Naive B cell (primary cell): ENCODE measurements around the gene CIAO2A. TPM values are rescaled to one million over a fixed set of nuclear protein-coding genes. Genes with fewer than 3 reads are reported as not detected.
"Not testable (repeated sequence)": the region's sequence is repeated elsewhere in the genome, so short reads cannot be mapped to it uniquely, and the experiment has no call there.

Experiments used
- ATAC-seq, 2 donors: fragments of 150-1000 bp; cut with Tn5 transposase; 2 replicates each; pipeline ENCODE4 v1.10.0; 2021; ENCODE audit warnings: low read depth in 2 of 2, mild to moderate bottlenecking in 2 of 2, moderate library complexity in 2 of 2
- DNase-seq: peaks from one replicate; pipeline ENCODE4 v3.0.0; 2022
- H3K27ac Mint-ChIP-seq, 6 donors: one replicate each; pipeline ENCODE4 v1.8.0; 2020 to 2022; ENCODE audit warnings: mild to moderate bottlenecking in 6 of 6, mixed read lengths in 6 of 6, moderate library complexity in 5 of 6, inconsistent platforms in 2 of 6
- H3K27me3 Mint-ChIP-seq, 3 donors: one replicate each; pipeline ENCODE4 v1.8.0; 2021 to 2022; ENCODE audit warnings: mixed read lengths in 3 of 3, mild to moderate bottlenecking in 1 of 3
- H3K36me3 Mint-ChIP-seq, 2 donors: one replicate each; pipeline ENCODE4 v1.8.0; 2020 to 2022; ENCODE audit warnings: mixed read lengths in 2 of 2, inconsistent platforms in 1 of 2, mild to moderate bottlenecking in 1 of 2
- H3K4me1 Mint-ChIP-seq, 3 donors: one replicate each; pipeline ENCODE4 v1.8.0; 2020 to 2022; ENCODE audit warnings: mixed read lengths in 3 of 3, inconsistent platforms in 1 of 3, mild to moderate bottlenecking in 1 of 3, moderate library complexity in 1 of 3
- H3K4me3 Mint-ChIP-seq, 8 donors: one replicate each; pipeline ENCODE4 v1.8.0; 2020 to 2022; ENCODE audit warnings: mild to moderate bottlenecking in 8 of 8, mixed read lengths in 8 of 8, moderate library complexity in 8 of 8, inconsistent platforms in 2 of 8
- H3K9me3 Mint-ChIP-seq, 7 donors: one replicate each; pipeline ENCODE4 v1.8.0; 2020 to 2022; ENCODE audit warnings: mixed read lengths in 7 of 7, mild to moderate bottlenecking in 5 of 7, inconsistent platforms in 2 of 7, moderate library complexity in 1 of 7
- polyA plus RNA-seq, 6 donors: library from polyadenylated mRNA; unstranded; fragments of 300-500 nt; fragmentation: Illumina TruSeq; gene quantifications; one replicate each; pipeline ENCODE4 v1.2.3, GENCODE V29; 2021; ENCODE audit warnings: low read depth in 6 of 6

CIAO2A gene
- polyA plus RNA-seq, 6 donors from 2014 or later, result 260 to 473 (median 320) TPM

GRCh38 chr15:64089543-64090280, 3.9 kb downstream of the CIAO2A start:
- Mint-ChIP-seq H3K4me3 (peak overlapping the region; percentile 66 to 89 (median 82)), H3K4me1 (peaks cover 40 to 69% (median 47%) of the 10 kb centered on the region in 3 donors), H3K36me3 (peaks cover 0 to 5% of the 10 kb centered on the region in 2 donors), H3K27ac (peak overlapping the region; percentile 84 to 100 (median 98)), H3K9me3 (peaks cover 0 to 2% (median 0%) of the 10 kb centered on the region in 7 donors), H3K27me3 (no peaks in the 10 kb centered on the region)
- ATAC-seq (peak; percentile 71 to 72), DNase-seq (peak; percentile 79)

DNA sequence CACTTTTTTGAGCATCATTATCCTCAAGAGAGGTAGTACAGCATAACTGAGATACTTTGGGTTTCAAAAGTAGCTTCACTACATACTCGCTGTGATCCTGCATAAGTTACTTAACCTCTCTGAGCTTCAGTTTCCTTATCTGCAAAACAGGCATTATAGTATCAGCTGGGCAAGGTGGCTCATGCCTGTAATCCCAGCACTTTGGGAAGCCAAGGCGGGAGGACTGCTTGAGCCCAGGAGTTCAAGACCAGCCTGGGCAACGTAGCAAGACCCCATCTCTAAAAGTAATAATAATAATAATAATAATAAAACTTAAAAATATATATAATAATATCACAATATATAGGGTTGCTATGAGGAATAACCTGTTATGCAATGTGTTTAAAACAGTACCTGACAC, 10.9 kb downstream of the CIAO2A start:
- Mint-ChIP-seq H3K36me3 (peaks cover under 1 to 2% of the 10 kb centered on the region in 2 donors), H3K4me1 (peaks cover under 1 to 11% (median 4%) of the 10 kb centered on the region in 3 donors), H3K4me3 (no peak overlapping the region), H3K27me3 (no peaks in the 10 kb centered on the region), H3K27ac (peak overlapping the region in 1 of 6 donors; percentile 49), H3K9me3 (no peaks in the 10 kb centered on the region)
- no peak for ATAC-seq
- no peak for DNase-seq

GRCh38 chr15:64073496-64073895, 20.1 kb downstream of the CIAO2A start:
- H3K4me3 Mint-ChIP-seq, ATAC-seq, H3K9me3 Mint-ChIP-seq, H3K27me3 Mint-ChIP-seq, DNase-seq: not testable (repeated sequence)
- peaks cover 13 to 22% of the 10 kb centered on the region in 2 donors for H3K36me3 Mint-ChIP-seq
- peaks cover 21 to 27% (median 22%) of the 10 kb centered on the region in 3 donors for H3K4me1 Mint-ChIP-seq
- H3K27ac Mint-ChIP-seq, result peak overlapping the region in 5 of 6 donors; percentile 51 to 82 (median 63)

DNA sequence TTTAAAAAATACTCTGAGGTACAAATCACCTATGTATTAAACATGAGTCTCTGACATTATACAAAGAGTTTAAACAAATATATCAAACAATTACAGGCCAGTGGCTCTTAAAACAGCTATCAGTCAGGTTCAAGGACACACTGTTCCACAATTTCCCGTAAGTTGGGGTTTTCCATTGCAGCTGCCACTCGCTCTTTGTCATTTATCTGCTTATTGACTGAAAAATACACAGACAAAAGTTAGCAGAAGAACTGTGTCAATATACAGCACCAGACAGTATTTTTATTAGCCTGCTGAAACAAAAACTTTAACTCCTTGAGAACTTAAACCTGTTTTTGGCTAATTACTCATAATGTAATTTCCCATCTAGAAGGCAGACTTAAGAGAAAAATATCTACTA, 20.8 kb downstream of the CIAO2A start:
- DNase-seq (no peak), ATAC-seq (no peak)
- H3K27me3 Mint-ChIP-seq, result no peaks in the 10 kb centered on the region
- H3K27ac Mint-ChIP-seq, result peak overlapping the region in 4 of 6 donors; percentile 7 to 62 (median 32)
- peaks cover 25 to 32% (median 27%) of the 10 kb centered on the region in 3 donors for H3K4me1 Mint-ChIP-seq
- H3K4me3 Mint-ChIP-seq, result no peak overlapping the region
- peaks cover 13 to 22% of the 10 kb centered on the region in 2 donors for H3K36me3 Mint-ChIP-seq
- H3K9me3 Mint-ChIP-seq, result no peaks in the 10 kb centered on the region

DNA sequence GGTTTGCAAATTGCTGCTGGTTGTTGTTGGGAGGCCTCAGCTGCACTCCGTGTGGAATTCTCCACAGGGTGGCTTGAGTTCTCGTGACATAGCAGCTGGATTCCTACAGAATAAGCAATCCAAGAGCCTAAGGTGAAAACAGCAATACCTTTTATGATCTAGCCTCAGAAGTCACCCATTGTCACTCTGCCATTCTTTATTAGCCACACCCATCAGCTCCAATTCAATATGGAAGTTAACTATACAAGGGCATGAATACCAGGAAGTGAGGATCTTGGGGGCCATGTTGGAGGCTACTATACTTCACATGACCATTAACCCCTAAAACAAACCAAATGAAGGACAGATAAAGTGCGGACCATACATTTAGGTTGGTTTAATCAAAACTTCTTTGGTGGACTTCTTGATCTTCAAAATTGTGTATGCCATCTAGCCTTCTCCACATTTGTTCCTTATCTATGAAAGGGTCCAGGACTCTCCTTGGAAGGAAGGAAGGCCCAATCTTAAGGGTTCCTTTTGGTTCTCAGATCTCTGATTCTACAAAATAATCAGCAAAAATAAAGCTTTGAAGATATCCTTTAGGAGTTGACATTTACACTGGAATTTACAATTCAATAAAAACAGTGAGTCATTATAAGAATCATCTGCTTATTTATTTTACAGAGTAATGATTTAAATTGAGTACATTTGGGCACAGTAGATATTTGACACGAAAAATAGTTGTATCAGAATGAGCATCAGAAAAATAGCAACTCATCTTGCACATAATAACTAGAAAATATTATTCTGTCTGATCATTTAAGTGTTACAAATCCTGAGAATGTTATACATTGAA, 21.5 kb downstream of the CIAO2A start:
- Mint-ChIP-seq H3K36me3 (peaks cover 6 to 18% of the 10 kb centered on the region in 2 donors), H3K4me1 (peaks cover 26 to 33% (median 29%) of the 10 kb centered on the region in 3 donors), H3K27ac (peak overlapping the region in 3 of 6 donors; percentile 19 to 62 (median 53)), H3K4me3 (no peak overlapping the region), H3K9me3 (no peaks in the 10 kb centered on the region), H3K27me3 (no peaks in the 10 kb centered on the region)
- DNase-seq (no peak), ATAC-seq (no peak)

DNA sequence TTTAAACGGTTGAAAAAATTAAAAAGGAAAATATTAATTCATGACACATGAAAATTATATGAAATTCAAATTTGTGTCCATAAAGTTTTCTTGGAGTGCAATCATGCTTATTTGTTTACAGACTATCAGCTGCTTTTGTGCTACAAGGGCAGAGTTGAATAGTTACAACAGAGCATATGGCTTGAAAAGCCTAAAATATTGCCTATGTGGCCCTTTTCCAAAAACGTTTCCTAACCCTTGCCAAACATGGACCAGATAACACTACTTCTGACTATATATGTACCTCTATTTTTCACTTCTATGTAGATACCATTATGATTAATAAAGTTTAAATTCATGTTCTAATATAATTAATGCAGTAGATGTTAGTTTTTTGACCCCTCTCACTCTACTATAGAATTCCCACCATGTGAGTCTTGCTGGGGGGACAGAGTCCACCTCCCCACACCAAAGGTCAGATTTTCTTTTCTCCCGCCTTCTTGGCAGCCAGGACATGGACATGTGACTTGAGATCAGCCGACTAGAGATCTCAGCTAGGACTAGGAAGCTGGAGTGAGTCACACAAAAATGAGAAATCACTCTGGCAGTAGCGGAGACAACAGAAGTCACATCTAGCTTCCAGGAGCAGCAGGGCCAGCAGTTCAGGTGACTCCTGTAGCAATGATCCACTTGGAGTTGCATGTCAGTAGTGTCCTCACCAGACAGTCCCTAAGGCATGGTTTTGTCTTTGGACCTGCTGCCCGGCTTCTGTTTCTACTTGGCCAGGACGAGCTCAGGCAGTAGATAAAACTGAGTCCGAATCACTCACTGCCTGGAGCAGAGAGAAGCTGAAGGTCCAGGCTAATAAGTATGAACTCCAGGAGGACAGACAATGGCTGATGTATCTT, 22.4 kb downstream of the CIAO2A start:
- ATAC-seq (no peak), DNase-seq (no peak)
- Mint-ChIP-seq H3K36me3 (peaks cover 6 to 18% of the 10 kb centered on the region in 2 donors), H3K9me3 (no peaks in the 10 kb centered on the region), H3K4me1 (peaks cover 24 to 32% (median 31%) of the 10 kb centered on the region in 3 donors), H3K27ac (peak overlapping the region in 2 of 6 donors; percentile 58 to 71), H3K27me3 (no peaks in the 10 kb centered on the region), H3K4me3 (no peak overlapping the region)

DNA sequence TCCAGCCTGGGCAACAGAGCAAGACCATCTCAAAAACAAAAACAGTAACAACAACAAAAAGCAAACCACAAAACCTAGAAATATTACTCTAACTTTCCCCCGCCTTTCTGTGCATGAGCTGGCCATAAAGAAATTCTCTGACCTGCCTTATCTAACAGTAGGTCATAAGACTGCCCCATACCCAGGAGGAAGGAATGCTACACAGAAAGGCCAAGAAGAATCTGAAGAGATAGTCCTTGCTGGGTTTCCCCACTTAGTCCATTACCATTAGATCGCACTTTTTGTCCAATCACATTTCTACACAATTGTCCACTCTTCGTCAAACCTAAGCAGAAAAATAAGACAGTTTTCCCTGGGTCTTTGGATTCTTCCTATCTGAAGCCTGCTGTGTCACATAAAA, 23.5 kb downstream of the CIAO2A start:
- no peak for ATAC-seq
- DNase-seq, result no peak
- H3K27ac Mint-ChIP-seq, result peak overlapping the region in 4 of 6 donors; percentile 53 to 93 (median 57)
- no peaks in the 10 kb centered on the region for H3K27me3 Mint-ChIP-seq
- peaks cover 21 to 32% (median 27%) of the 10 kb centered on the region in 3 donors for H3K4me1 Mint-ChIP-seq
- peaks cover 6 to 18% of the 10 kb centered on the region in 2 donors for H3K36me3 Mint-ChIP-seq
- H3K9me3 Mint-ChIP-seq, result no peaks in the 10 kb centered on the region
- peak overlapping the region in 1 of 8 donors; percentile 53 for H3K4me3 Mint-ChIP-seq

DNA sequence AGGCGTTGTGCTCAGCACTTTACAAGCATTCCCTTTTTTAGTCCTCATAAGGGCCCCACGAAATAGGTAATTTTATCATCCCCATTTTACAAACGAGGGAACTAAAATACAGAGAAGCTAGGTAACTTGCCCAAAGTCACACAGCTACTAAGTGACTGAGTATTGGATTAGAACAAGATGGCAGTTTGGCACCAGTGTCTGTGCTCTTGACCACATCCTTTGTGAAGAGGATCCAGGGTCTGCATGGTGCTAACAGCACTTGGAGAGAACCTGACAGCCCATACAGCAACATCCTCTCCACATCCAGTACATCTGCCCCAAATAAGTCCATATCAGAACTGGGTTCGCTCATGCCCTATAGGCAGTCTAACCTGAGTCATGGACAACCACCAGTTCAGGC, 25.5 kb downstream of the CIAO2A start:
- Mint-ChIP-seq H3K4me3 (peak overlapping the region in 1 of 8 donors; percentile 12), H3K9me3 (no peaks in the 10 kb centered on the region), H3K27ac (no peak overlapping the region), H3K27me3 (no peaks in the 10 kb centered on the region), H3K36me3 (peaks cover 6 to 13% of the 10 kb centered on the region in 2 donors), H3K4me1 (peaks cover 21 to 32% (median 27%) of the 10 kb centered on the region in 3 donors)
- DNase-seq (no peak), ATAC-seq (no peak)

- Mint-ChIP-seq H3K4me1 (peaks cover 21 to 32% (median 27%) of the 10 kb centered on the region in 3 donors), H3K27me3 (no peaks in the 10 kb centered on the region), H3K9me3 (no peaks in the 10 kb centered on the region), H3K27ac (peak overlapping the region in 4 of 6 donors; percentile 64 to 86 (median 74)), H3K36me3 (peaks cover 6 to 9% of the 10 kb centered on the region in 2 donors), H3K4me3 (peak overlapping the region in 4 of 8 donors; percentile 38 to 68 (median 50))
- ATAC-seq, result peak; percentile 81 to 83
- peak; percentile 66 for DNase-seq
Measured at GRCh38 chr15:64067564-64068030, 26.0 kb downstream of the CIAO2A start.

DNA sequence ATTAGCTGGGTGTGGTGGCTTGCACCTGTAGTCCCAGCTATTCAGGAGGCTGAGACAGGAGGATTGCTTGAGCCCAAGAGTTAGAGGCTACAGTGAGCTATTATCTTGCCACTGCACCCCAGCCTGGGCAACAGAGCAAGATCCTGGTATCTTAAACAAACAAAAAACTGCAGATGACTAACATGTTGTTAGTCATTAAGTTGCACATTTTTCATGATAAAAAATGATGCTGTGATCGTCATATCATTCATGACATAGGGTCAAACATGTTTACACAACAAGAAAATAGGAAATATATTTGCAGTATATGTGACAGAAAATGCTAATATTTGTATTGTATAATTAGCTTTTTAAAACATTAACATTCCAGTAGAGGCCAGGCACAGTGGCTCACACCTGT, 27.2 kb downstream of the CIAO2A start:
- Mint-ChIP-seq H3K9me3 (no peaks in the 10 kb centered on the region), H3K27me3 (no peaks in the 10 kb centered on the region), H3K4me1 (peaks cover 21 to 32% (median 27%) of the 10 kb centered on the region in 3 donors), H3K4me3 (no peak overlapping the region), H3K36me3 (no peaks in the 10 kb centered on the region), H3K27ac (no peak overlapping the region)
- DNase-seq (no peak), ATAC-seq (no peak)

GRCh38 chr15:64060716-64061115, 32.9 kb downstream of the CIAO2A start:
- peak overlapping the region in 1 of 8 donors; percentile 15 for H3K4me3 Mint-ChIP-seq
- DNase-seq (no peak), ATAC-seq (no peak)
- H3K4me1 Mint-ChIP-seq, result no peaks in the 10 kb centered on the region
- H3K9me3 Mint-ChIP-seq, result no peaks in the 10 kb centered on the region
- H3K36me3 Mint-ChIP-seq, result no peaks in the 10 kb centered on the region
- no peak overlapping the region for H3K27ac Mint-ChIP-seq
- no peaks in the 10 kb centered on the region for H3K27me3 Mint-ChIP-seq

- not testable (repeated sequence) for DNase-seq, H3K4me1 Mint-ChIP-seq, H3K9me3 Mint-ChIP-seq, ATAC-seq, H3K4me3 Mint-ChIP-seq, H3K36me3 Mint-ChIP-seq, H3K27me3 Mint-ChIP-seq
- peak overlapping the region in 1 of 6 donors; percentile 81 for H3K27ac Mint-ChIP-seq
Measured at GRCh38 chr15:64059104-64059503, 34.5 kb downstream of the CIAO2A start.
